ENCODE measurements around the gene SLC31A2. TPM values are rescaled to one million over a fixed set of nuclear protein-coding genes. Genes with fewer than 3 reads are reported as not detected.

SLC31A2 gene
- total RNA-seq, 3 donors from 2014 or later: 46.5 to 61.3 (median 54.3) TPM

DNA sequence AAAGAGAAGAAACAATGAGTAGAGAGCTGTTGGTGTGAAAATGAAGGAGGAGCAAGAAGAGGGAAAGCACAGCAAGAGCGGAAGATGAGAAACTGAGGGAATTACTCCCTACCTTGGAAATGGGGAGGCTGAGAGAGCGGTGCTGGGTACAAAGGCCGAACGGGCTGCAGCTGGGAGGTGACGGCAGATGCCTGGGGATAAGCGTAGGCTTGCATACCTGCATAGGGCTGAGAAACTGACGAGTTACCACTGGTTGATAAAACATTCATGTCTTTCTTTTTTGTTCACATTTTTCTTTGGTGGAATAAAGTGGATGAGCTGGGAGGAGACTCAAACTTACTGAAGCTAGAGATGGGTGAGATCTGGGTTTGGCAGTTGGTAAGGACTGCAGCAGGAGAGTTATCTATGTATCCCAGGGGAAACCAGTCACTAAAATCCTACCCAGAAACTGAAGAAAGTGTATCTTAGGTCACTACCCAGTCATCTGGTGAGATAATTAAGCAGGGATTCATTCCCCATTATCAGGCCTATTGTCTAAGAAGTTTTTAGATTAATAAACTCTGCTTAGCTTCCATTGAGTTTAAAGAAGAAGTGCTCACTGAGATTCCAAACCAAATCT, 35.4 kb downstream of the SLC31A2 start:
- intact Hi-C loops (cut with DNase I; ENCODE audit: low total_unique reads): no loop called here
- Histone ChIP-seq H3K36me3 (peaks cover 16% of the 10 kb centered on the region), H3K4me3 (no peak overlapping the region), H3K27me3 (no peaks in the 10 kb centered on the region), H3K9me3 (no peaks in the 10 kb centered on the region), H3K27ac (no peak overlapping the region), H3K4me1 (no peaks in the 10 kb centered on the region)
- TF ChIP-seq POLR2AphosphoS5 (IDR thresholded peaks at IDR 0.05) (no peak), CTCF (IDR thresholded peaks at IDR 0.05) (no peak), POLR2A (IDR thresholded peaks at IDR 0.05) (no peak)
- DNase-seq (ENCODE audit: low spot score in 2 of 2): no peak

GRCh38 chr9:113187929-113188595, 37.3 kb downstream of the SLC31A2 start:
- peak overlapping the region in 1 of 3 donors; percentile 27 for H3K4me3 ChIP-seq
- H3K4me1 ChIP-seq: no peaks in the 10 kb centered on the region
- peaks cover 4% of the 10 kb centered on the region for H3K36me3 ChIP-seq
- no peaks in the 10 kb centered on the region for H3K27me3 ChIP-seq
- TF ChIP-seq POLR2A (IDR thresholded peaks at IDR 0.05) (no peak), CTCF (IDR thresholded peaks at IDR 0.05) (no peak), POLR2AphosphoS5 (IDR thresholded peaks at IDR 0.05) (peak in 1 of 3 donors; percentile 62)
- peak overlapping the region in 1 of 2 donors; percentile 41 for H3K27ac ChIP-seq
- H3K9me3 ChIP-seq: no peaks in the 10 kb centered on the region
- intact Hi-C loops (cut with DNase I; ENCODE audit: low total_unique reads): no loop called here
- DNase-seq (ENCODE audit: low spot score in 2 of 2): no peak

GRCh38 chr9:113192455-113192854, 41.6 kb downstream of the SLC31A2 start:
- Histone ChIP-seq H3K4me3 (no peak overlapping the region), H3K9me3 (no peaks in the 10 kb centered on the region), H3K36me3 (no peaks in the 10 kb centered on the region), H3K27me3 (no peaks in the 10 kb centered on the region), H3K4me1 (no peaks in the 10 kb centered on the region), H3K27ac (no peak overlapping the region)
- no peak for DNase-seq (ENCODE audit: low spot score in 2 of 2)
- TF ChIP-seq POLR2A (IDR thresholded peaks at IDR 0.05) (no peak), POLR2AphosphoS5 (IDR thresholded peaks at IDR 0.05) (no peak), CTCF (IDR thresholded peaks at IDR 0.05) (no peak)
- intact Hi-C loops (cut with DNase I; ENCODE audit: low total_unique reads): no loop called here

DNA sequence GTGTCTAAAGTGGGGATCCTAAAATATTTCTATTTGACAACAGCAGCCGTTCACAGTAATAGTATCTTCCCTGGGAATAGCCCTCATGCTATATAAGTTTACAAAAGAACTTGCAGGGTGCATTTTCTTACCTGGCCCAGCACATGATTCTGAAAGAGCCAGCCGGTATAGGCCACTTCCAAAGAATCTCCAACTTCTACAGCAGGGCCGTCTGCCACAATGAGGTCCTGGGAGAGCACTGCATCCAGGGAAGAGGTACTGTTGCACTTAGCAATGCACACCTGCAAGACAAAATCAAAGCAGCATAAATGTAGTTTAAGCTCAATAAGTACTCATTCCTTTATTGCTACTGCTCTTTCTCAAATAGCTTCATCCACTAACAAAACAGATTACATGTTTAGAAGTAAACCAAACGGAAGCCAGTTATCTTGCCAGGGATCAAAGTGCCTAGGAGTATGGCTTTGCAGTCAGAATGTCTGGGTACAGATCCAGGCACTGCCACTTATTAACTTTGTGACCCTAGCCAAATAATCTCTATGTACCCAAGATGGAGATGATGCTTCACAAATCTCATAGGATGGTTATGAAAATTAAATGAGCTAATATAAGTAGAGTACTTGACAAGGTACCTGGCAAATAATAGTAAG, 49.0 kb downstream of the SLC31A2 start:
- intact Hi-C loops (cut with DNase I; ENCODE audit: low total_unique reads): no loop called here
- H3K27ac ChIP-seq: no peak overlapping the region
- TF ChIP-seq POLR2AphosphoS5 (IDR thresholded peaks at IDR 0.05): no peak
- no peak for TF ChIP-seq CTCF (IDR thresholded peaks at IDR 0.05)
- TF ChIP-seq POLR2A (IDR thresholded peaks at IDR 0.05): no peak
- H3K4me1 ChIP-seq: no peaks in the 10 kb centered on the region
- H3K9me3 ChIP-seq: no peaks in the 10 kb centered on the region
- H3K4me3 ChIP-seq: no peak overlapping the region
- no peaks in the 10 kb centered on the region for H3K36me3 ChIP-seq
- no peaks in the 10 kb centered on the region for H3K27me3 ChIP-seq
- no peak for DNase-seq (ENCODE audit: low spot score in 2 of 2)

DNA sequence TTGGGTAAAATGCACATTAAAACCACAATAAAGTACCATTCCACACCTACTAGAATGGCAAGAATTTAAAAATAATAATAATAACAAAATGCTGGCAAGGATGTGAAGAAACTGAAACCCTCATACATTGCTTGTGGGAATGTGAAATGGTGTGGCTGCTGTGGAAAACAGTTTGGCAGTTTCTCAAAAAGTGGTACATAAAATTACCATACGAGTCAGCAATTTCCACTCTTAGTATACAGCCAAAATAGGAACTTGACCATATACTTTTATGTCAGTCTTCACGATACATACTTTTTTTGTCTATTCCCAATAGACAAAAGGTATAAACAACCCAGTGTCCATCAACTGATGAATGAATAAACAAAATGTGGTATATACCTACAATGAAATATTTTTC, 54.6 kb downstream of the SLC31A2 start:
- no peaks in the 10 kb centered on the region for H3K4me1 ChIP-seq
- intact Hi-C loops (cut with DNase I; ENCODE audit: low total_unique reads): no loop called here
- no peak overlapping the region for H3K4me3 ChIP-seq
- no peak overlapping the region for H3K27ac ChIP-seq
- no peaks in the 10 kb centered on the region for H3K9me3 ChIP-seq
- TF ChIP-seq POLR2AphosphoS5 (IDR thresholded peaks at IDR 0.05) (no peak), CTCF (IDR thresholded peaks at IDR 0.05) (no peak), POLR2A (IDR thresholded peaks at IDR 0.05) (no peak)
- no peaks in the 10 kb centered on the region for H3K36me3 ChIP-seq
- H3K27me3 ChIP-seq: no peaks in the 10 kb centered on the region
- DNase-seq (ENCODE audit: low spot score in 2 of 2): no peak
